ENCODE measurements around the gene CD164. TPM values are rescaled to one million over a fixed set of nuclear protein-coding genes. Genes with fewer than 3 reads are reported as not detected.

The CD164 gene
- 538 TPM for polyA plus RNA-seq (ENCODE audit: insufficient read length)
- long read RNA-seq, donor 1, full-length matches to known transcripts, result 248 of 256 reads
- long read RNA-seq, donor 1, partial matches to known transcripts, result 8 of 256 reads
- long read RNA-seq, donor 1, other reads (novel, unspliced or antisense), result 0 of 256 reads
- long read RNA-seq, donor 2, full-length matches to known transcripts, result 204 of 212 reads
- long read RNA-seq, donor 2, partial matches to known transcripts, result 8 of 212 reads
- long read RNA-seq, donor 2, other reads (novel, unspliced or antisense), result 0 of 212 reads
- long read RNA-seq, donor 3, transcript CD164-203 (5 exons, 2,936 nt), result minor isoform, 13 of 156 reads
- long read RNA-seq, donor 3, transcript CD164-209 (4 exons, 590 nt), result minor isoform, 13 of 156 reads
- long read RNA-seq, donor 3, transcript CD164-202 (6 exons, 3,365 nt), result major isoform, 119 of 156 reads
- long read RNA-seq, donor 3, transcript CD164-206 (5 exons, 2,845 nt), result minor isoform, 5 of 156 reads
- long read RNA-seq, donor 3, partial matches to known transcripts, result 6 of 156 reads
- long read RNA-seq, donor 3, other reads (novel, unspliced or antisense), result 0 of 156 reads
- long read RNA-seq, donor 4, transcript CD164-202 (6 exons, 3,365 nt), result minor isoform, 9 of 27 reads
- long read RNA-seq, donor 4, transcript CD164-209 (4 exons, 590 nt), result major isoform, 16 of 27 reads
- long read RNA-seq, donor 4, partial matches to known transcripts, result 0 of 27 reads
- long read RNA-seq, donor 4, other reads (novel, unspliced or antisense), result 0 of 27 reads
- long read RNA-seq, donor 5, transcript CD164-202 (6 exons, 3,365 nt), result major isoform, 214 of 248 reads
- long read RNA-seq, donor 5, transcript CD164-209 (4 exons, 590 nt), result minor isoform, 20 of 248 reads
- long read RNA-seq, donor 5, transcript CD164-203 (5 exons, 2,936 nt), result minor isoform, 9 of 248 reads
- long read RNA-seq, donor 5, partial matches to known transcripts, result 0 of 248 reads
- long read RNA-seq, donor 5, other reads (novel, unspliced or antisense), result 0 of 248 reads
- long read RNA-seq, donor 6, full-length matches to known transcripts, result 212 of 220 reads
- long read RNA-seq, donor 6, partial matches to known transcripts, result 8 of 220 reads
- long read RNA-seq, donor 6, other reads (novel, unspliced or antisense), result 0 of 220 reads
- long read RNA-seq, donor 7, full-length matches to known transcripts, result 261 of 261 reads
- long read RNA-seq, donor 7, partial matches to known transcripts, result 0 of 261 reads
- long read RNA-seq, donor 7, other reads (novel, unspliced or antisense), result 0 of 261 reads
- long read RNA-seq, donor 8, transcript CD164-209 (4 exons, 590 nt), result minor isoform, 7 of 90 reads
- long read RNA-seq, donor 8, transcript CD164-203 (5 exons, 2,936 nt), result minor isoform, 7 of 90 reads
- long read RNA-seq, donor 8, transcript CD164-202 (6 exons, 3,365 nt), result major isoform, 76 of 90 reads
- long read RNA-seq, donor 8, partial matches to known transcripts, result 0 of 90 reads
- long read RNA-seq, donor 8, other reads (novel, unspliced or antisense), result 0 of 90 reads

DNA sequence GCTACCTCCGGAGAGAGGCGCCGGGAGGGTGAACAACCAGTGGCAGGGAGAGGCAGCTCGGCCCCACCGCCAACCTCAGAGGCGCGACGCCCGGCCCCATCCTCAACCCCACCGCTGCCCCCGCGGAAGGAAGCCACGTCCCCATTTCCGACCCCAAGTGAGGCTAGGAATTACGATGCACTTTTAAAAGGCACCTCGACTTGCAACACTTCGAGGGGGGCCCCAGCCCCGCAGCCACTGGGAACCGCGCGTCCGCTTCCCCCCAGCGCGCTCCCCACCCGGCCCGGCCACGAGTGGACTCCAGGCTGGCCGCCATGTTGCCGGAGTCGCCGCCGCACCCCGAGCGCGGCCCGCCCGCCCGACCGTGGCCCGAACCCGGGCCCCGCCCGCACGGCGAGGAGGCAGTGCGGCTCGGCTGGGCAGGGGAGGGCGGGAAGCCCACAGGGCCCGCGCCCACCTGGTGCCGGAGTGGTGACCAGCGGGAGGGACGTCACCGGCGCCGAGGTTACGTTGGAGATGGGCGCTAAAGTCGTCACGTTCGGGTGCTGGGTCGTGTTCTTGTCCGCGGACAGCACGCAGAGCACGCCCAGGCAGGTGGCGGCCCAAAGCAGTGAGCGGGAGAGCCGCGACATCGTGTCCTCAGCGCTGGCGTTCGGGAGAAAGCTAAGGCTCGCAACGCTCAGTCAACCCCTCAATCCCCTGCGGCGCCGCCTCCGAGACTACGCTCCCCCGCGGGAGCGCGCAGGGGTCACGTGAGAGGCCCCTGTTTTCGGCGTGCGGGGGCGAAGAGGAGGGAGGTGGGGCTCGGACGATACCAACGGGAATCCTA, at the start of gene CD164:
TSS of gene CD164 (minus strand) at position 721 of the 829 bp plus-strand sequence. CDS start at position 632, 89 bp downstream.
- DNase-seq, result peak; percentile 96

DNA sequence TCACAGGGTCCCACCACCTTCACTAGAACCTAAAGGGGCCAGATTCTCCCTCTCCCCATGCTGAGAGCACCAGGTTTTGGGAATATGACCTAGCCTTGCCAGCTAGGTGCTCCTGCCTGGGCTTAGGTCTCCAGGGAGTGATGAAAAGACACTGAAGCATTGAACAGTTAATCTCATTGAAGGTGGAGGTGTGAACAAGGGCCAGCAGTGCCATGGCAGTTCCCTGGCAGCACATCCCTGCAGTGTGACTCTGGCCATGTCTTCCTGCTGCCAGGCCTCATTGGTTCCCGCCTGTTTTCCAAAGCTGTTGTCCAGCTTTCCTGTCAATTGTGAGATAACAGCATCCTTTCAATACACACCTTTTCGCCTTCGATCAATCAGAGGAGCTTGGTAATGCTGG, 47.2 kb upstream of the CD164 start:
- DNase-seq, result no peak

DNA sequence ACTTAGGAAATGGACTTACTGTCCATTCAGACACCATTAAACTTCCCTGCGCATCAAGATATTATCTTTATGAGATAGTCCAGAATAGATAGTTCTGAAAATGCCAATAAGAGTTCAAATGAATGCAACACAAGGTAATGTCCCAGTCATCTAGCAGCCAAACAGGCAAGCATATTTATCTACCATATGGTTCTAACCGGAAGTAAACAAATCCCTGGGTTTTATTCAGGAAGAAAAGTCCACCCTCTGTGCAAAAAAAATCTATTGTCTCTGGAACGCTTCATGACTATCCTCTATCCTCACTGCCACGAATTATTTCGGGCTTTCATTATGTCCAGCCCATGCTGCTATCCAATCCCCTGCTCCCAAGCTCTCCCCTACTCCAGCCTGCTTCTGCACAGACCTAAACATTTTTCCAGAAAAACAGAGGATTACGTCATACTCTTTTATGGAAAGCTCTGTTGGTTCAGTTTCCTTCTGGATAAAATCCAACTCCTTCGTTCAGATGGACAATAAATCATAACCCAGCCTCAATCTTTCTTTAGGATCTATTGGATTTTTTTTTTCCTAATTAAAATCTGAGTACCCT, 46.7 kb upstream of the CD164 start:
- peak; percentile 38 for DNase-seq

DNA sequence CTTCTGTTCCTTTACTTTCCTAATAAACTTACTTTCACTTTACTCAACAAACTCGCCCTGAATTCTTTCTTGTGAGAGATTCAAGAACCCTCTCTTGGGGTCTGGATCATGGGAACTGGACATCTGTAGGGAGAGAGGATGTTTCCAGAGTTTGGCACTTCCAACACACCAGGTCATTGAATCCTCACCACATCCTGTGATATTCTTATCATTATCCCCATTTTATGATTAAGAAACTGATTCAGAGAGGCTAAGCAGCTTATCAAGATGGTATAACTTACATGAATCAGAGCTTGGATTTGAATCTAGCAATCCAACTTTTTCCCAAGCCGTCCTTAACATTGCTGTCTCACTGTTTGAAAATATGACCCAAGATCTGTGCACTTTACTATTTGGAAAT, 42.7 kb upstream of the CD164 start:
- no peak for DNase-seq

DNA sequence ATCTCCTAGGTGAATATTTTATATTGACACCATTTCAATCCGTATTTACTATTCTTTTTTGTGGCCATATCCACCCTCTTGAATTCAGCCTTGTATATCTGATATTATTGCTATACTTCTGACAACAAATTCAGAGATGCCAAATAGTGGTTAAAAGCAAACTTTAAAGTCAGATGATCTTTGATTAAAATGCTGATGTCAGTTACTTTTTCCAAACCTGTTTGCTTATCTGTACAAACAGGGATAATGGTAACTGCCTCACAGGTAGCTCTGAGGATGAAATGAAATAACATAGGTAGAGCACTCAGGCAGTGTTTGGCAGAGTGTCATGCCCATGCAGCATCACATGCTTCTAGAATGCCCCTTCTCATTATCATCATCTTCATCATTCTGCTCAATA, 38.9 kb upstream of the CD164 start:
- DNase-seq, result no peak

DNA sequence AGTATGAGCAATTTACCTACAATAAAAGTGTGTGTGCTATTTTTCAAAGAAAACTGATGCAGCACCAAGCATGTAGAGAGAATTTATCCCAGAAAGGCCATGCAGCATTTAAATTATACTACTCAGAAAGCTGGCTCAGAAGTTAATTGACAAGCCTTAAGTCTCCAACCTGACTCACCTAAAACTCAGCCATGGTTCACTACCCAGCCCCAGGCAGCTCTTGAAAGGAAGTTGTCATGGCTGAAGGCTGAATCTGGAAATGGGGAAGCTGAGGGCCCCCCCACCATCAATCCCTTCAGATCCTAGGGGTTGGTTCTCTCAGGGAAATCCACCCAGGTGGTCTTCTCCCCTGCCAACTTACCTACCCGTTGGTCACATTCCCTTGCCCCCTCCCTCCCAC, 38.5 kb upstream of the CD164 start:
- DNase-seq, result no peak

DNA sequence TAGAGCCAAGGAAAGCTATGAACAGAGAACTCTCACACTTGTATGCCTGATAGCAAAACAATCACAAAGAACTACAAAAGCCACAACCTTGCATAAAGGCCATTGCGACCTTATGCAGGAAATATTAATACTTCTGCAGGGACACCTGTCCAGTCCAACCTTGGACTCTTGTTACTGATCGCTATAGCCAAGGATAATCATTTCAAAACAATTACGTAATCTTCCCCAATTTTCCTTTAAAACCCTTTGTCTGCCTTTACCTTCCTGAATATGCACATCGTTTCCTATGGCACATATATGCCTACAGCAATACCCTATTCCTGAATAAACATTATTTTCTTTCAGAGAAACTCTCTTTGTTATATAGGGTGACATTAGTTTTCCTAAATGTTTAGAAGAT, 35.4 kb upstream of the CD164 start:
- DNase-seq, result no peak

DNA sequence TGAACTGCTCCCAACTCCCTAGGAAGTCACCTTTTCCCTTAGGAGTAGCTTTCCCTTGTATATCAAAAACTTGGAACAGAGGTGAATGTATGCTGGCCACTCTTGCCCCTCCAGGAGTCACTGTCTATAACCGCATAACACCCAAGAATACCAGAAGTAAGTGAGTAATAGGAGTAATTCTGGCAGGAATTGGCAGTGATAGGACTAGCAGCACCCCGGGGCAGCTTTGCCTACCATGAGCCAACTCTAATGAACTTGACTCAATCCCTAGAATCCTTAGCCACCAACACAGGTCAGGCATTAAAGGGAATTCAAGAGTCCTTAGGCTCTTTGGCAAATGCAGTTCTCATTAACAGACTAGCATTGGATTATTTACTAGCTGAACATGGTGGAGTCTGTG, 28.8 kb upstream of the CD164 start:
- no peak for DNase-seq

DNA sequence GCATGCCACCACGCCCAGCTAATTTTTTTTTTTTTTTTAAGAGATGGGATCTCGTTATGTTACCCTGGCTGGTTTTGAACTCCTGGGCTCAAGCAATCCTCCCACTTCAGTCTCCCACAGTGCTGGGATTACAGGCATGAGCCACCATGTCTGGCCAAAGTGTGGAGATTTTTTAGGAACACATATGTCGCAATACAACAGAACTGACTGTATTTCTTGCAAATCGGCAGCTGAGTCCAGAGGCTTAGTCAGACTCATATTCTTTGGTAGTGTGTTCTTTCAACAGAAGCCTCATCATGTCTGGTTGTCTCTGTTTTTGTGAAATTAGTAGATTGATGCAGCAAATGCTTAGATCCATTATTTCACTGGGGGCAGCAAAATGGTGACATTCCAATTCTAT, 23.9 kb upstream of the CD164 start:
- DNase-seq, result no peak

DNA sequence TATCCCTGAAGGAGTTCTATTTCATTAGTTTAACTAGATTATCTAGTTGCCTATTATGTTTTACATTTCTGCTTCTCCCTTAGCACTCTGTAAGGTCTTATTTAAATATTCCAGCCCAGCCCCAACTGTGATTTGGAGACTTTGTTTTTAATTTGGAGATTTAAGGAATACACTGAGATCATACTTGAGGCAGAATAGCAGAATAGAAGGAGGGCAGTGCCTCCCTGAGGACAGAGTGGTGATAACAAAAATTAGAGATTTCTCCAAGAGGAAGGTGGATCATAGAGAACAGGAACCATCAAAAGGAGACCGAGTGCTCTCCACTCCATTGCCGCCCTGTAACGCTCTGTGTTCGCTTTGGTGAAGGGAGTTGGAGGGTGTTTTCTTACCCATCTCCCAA, 14.8 kb upstream of the CD164 start:
- no peak for DNase-seq

DNA sequence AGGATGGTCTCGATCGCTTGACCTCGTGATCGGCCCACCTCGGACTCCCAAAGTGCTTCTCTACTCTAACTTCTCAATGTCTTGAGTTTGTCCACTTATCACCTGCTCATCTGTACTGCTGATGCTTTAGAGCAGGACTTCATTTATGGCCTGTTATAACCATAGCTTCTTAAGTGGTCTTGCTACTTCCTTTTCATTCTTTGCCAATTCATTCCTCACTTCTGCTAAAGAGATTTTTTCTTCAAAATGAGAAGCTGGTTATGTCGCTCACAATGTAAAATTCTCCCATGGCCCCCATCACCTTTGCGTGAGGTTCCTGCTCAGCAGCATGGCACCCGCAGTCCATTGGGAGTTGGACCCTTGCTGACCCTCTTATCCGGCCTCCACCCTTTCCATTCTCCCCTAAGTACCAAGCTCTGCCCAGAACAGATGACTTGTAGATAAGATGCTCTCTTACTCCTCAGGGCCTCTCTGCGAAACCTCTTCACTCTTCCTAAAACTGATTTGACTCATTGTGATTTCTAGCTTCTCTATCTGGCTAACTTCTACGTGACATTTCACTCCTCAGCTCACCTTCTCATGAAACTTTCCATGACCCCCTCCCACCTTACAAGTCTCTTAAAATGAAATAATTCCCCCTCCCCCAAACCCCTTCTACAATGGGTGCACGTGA, 13.9 kb upstream of the CD164 start:
- no peak for DNase-seq

DNA sequence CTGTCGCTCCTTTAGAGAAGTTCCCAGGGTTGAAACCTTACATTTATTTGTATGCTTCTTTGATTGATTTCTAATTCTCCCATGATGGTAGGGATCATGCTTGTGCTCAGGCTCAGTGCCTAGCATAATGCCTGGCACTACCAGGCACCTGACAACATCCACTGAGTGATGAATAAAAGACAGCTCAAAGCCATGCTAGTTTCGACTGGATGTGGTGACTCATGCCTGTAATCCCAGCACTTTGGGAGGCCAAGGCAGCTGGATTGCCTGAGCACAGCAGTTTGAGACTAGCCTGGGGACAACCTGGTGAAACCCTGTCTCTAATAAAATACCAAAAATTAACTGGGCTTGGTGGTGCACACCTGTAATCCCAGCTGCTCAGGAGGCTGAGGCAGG, 11.6 kb upstream of the CD164 start:
- DNase-seq, result no peak

DNA sequence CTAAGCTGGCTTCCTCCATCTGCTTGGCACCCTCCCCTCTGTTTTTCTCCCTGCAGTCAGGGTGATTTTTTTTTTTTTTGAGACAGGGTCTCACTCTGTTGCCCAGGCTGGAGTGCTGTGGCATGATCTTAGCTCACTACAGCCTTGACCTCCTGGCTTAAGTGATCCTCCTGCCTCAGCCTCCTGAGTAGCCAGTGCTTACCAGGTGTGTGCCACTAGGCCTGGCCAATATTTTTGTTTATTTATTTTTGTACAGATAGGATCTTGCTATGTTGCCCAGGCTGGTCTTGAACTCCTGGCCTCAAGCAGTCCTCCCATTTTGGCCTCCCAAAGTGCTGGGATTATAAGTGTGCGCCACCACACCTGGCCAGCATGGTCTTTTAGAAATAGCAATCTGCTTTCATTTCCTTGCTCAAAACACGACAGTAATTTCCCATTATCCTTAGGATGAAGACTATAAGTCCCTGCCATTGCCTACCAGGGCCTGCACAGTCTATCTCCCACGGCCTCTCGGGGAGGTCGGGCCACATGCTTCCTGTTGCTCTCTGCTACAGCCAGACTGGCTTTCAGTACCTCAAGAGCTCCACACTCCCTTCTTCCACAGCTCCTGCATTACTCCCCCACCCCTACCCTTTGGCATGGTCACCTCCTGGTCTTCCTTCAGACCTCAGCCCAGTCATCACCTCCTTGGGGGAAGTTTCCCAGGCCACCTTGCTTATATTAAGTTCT, 11.1 kb upstream of the CD164 start:
- DNase-seq, result no peak

DNA sequence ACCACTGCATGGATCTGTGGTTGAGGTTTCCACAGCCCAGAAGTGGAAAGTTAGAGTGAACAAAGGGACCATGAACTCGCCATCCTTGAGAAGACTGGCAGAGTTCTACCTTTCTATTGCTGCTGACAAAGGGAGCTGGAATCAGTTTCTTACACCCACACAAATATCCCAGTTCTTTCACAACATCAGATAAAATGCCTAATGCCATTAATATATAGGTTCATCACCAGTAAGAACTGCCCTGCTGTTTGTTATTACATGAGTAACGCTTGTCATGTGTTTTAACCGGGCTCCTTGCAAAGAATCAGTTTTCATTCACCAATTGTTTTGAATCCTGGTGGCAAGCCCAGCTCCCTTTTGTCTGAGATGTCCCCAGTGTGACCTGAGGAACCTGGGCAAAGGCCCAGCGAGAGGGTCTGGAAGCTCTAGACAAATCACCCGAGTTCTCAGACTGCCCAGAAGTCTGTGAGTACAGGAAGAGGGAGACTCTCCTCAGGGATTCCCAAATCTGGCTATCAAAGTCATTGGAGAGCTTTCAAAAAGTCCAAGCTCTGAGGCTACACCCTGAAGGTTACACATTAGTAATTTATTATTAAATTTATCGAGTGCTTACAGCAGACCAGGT, 7.5 kb upstream of the CD164 start:
- no peak for DNase-seq

DNA sequence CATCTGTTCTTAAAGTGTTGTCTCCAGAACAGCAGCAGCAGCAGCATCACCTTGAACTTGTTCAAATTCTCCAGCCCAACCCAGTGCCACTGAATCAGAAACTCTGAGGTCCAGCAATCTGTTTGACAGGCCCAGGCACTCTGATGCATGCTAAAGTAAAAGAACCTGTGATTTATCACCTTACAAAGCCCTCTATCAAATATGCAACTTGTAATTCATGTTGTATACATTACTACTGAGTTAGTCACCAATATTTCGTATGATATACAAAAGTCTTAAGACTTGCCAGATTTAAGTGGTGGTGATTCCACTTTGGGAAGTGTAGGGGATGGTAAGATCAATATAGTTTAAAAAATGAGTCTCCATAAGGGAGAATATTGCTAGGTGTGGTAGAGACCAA, 6.0 kb upstream of the CD164 start:
- no peak for DNase-seq

DNA sequence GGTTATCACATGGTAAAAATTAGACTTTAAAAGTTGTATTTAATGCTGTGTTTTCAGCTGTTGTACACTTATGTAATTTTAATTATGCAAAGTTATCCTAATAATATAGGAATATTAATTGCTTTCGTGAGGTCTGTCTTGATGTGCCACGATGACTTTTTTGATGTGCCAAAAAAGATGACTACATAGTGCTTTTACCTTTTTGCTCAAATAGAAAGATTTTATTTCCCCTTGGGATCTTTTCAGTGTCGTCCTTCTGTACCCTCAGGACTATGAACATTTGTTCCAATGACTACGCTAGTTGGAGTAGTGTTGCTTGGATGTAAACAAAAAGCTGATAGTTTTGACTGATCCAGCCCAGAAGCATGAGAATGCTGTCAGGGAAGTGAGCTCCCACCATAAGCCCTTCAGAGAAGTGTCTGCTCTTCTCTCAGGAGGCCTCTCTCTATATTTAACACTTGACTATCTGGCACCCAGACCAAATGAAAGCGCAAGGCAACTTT, 1.2 kb upstream of the CD164 start:
- DNase-seq, result no peak

DNA sequence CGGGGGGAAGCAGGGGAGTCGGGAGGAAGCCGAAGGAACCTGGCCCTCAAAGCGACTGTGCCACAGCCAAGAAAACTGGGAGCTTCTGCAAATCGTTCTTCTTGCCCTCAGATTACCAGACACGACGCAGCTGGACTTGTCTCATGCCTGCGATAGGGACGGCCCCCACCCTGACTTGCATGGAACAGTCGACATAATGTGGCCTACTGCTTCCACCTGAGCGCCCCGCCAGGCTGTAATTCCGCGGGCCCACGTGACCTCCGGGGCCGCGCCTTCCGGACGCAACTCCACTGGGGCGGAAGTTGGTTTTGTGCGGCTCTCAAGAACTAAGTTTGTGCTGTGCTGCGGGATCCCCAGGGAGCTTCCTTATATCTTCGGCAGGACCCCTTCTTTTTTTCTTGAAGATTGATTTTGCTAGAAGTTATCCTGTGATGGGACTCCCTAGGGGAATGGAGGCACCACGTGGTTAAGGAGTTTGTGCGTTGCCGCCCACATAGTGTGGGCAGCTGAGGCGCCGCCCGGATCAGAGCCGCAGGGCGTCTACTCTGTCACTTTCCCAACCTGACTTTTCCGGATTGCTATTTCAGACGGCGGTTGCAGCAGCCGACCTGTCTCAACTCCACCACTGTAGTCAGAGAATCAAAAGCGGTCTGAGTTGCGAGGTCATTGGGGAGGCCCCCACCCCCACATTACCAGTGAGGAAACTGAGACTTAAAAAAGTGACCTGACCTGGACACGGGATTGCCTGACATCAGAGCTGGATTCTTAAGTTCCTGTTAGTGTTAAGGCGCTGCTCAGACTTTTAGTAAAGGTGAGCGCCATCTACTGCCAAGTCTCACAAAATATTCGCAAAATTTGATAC, 540 bp upstream of the CD164 start:
- DNase-seq, result peak; percentile 93
